Body of pancreas (tissue), 4 donors: Measurements from ENCODE around the gene ZNF407. TPM values are rescaled to one million over a fixed set of nuclear protein-coding genes. Genes with fewer than 3 reads are reported as not detected.

Source experiments
- ATAC-seq: fragments of 150-250 bp; one replicate; pipeline ENCODE4 v1.9.1; 2016
- DNase-seq, 4 donors: peaks; one replicate each; pipeline ENCODE4 v3.0.0-alpha.2; 2019
- H3K27ac ChIP-seq, 4 donors: fragments of 200-600 bp; sonication (generic); 1 replicate in 3 of 4; 2 replicates in 1 of 4; pipeline versions ENCODE4 v1.5.1 to v1.6.1; 2016 to 2019; ENCODE audit warnings: mild to moderate bottlenecking in 1 of 4, mixed read lengths in 1 of 4, moderate library complexity in 1 of 4
- H3K27me3 ChIP-seq, 2 donors: fragments of 200-600 bp; sonication (generic); one replicate each; pipeline ENCODE4 v1.6.0; 2016; ENCODE audit warnings: mild to moderate bottlenecking in 1 of 2
- H3K36me3 ChIP-seq, 2 donors: fragments of 200-600 bp; sonication (generic); replicated peaks in 1 of 2; 2 replicates each; pipeline ENCODE4 v1.5.1; 2016; ENCODE audit warnings: low read depth in 2 of 2; ENCODE audit not compliant: insufficient read depth in 1 of 2
- H3K4me1 ChIP-seq: fragments of 200-600 bp; sonication (generic); one replicate; pipeline ENCODE4 v1.6.0; 2016
- H3K4me3 ChIP-seq, 2 donors: fragments of 200-600 bp; sonication (generic); 1 replicate in 1 of 2; 2 replicates in 1 of 2; pipeline ENCODE4 v1.5.1; 2016 to 2019
- H3K9me3 ChIP-seq, 3 donors: fragments of 200-600 bp; sonication (generic); 1 replicate in 2 of 3; 2 replicates in 1 of 3; pipeline ENCODE4 v1.5.1; 2016
- CTCF ChIP-seq, 7 experiments: fragments of 450-650 bp in 4 of 7; fragments of 200-600 bp in 3 of 7; sonication (generic) in 3 of 7; IDR thresholded peaks; one replicate each; pipeline ENCODE4 v1.5.1; 2016 to 2019; ENCODE audit warnings: antibody characterized with exemption in 7 of 7
- POLR2A ChIP-seq, 3 donors: fragments of 450-650 bp; IDR thresholded peaks; one replicate each; pipeline ENCODE4 v1.6.1; 2016; ENCODE audit warnings: antibody characterized with exemption in 3 of 3, mild to moderate bottlenecking in 2 of 3
- WGBS, 2 donors: methylation state at CpG; one replicate each; pipeline ENCODE4 v1.1.5; 2017; 5-methylcytosine and 5-hydroxymethylcytosine counted together
- intact Hi-C: fragments of 100-400 bp; cut with DNase I; formaldehyde crosslinking; loops from one replicate; pipeline ENCODE4 v1.15.1; 2023
- total RNA-seq, 2 donors: library from RNA; depleted of rRNA; stranded (reverse); fragments of >200 nt; gene quantifications; one replicate each; pipeline ENCODE4 v1.1.0, GENCODE V29; 2016

ZNF407 gene
- total RNA-seq, 2 donors from 2014 or later: 14.3 to 19.1 TPM

- H3K27ac ChIP-seq: no peak overlapping the region
- no peaks in the 10 kb centered on the region for H3K27me3 ChIP-seq
- intact Hi-C loops: no loop called here
- 82 to 84% methylated on average over 1 of the region's 1 CpG for WGBS, 2 donors
- no peak overlapping the region for H3K4me3 ChIP-seq
- ATAC-seq (no peak), DNase-seq (no peak)
- H3K4me1 ChIP-seq: no peaks in the 10 kb centered on the region
- no peaks in the 10 kb centered on the region for H3K9me3 ChIP-seq
- TF ChIP-seq CTCF (IDR thresholded peaks at IDR 0.05): no peak
- no peak for TF ChIP-seq POLR2A (IDR thresholded peaks at IDR 0.05)
- H3K36me3 ChIP-seq: no peaks in the 10 kb centered on the region
Measured at GRCh38 chr18:74732380-74732779, 134.7 kb downstream of the ZNF407 start.

GRCh38 chr18:74733598-74733997, 135.9 kb downstream of the ZNF407 start:
- Histone ChIP-seq H3K36me3 (no peaks in the 10 kb centered on the region), H3K4me1 (no peaks in the 10 kb centered on the region), H3K9me3 (no peaks in the 10 kb centered on the region), H3K27me3 (no peaks in the 10 kb centered on the region), H3K4me3 (no peak overlapping the region), H3K27ac (no peak overlapping the region)
- 87 to 94% methylated on average over 3 of the region's 3 CpGs for WGBS, 2 donors
- TF ChIP-seq POLR2A (IDR thresholded peaks at IDR 0.05) (no peak), CTCF (IDR thresholded peaks at IDR 0.05) (no peak)
- intact Hi-C loops: no loop called here
- DNase-seq (no peak), ATAC-seq (no peak)

- WGBS, 2 donors: 79 to 86% methylated on average over 11 of the region's 11 CpGs
- intact Hi-C loops: no loop called here
- Histone ChIP-seq H3K9me3 (no peaks in the 10 kb centered on the region), H3K4me3 (no peak overlapping the region), H3K27ac (no peak overlapping the region), H3K4me1 (no peaks in the 10 kb centered on the region), H3K36me3 (no peaks in the 10 kb centered on the region), H3K27me3 (no peaks in the 10 kb centered on the region)
- ATAC-seq (no peak), DNase-seq (no peak)
- no peak for TF ChIP-seq CTCF (IDR thresholded peaks at IDR 0.05)
Measured at GRCh38 chr18:74734013-74734444, 136.4 kb downstream of the ZNF407 start.

GRCh38 chr18:74739926-74740325, 142.3 kb downstream of the ZNF407 start:
- ATAC-seq (no peak), DNase-seq (no peak)
- no peaks in the 10 kb centered on the region for H3K4me1 ChIP-seq
- intact Hi-C loops: no loop called here
- WGBS, 2 donors: 73 to 74% methylated on average over 5 of the region's 5 CpGs
- no peak overlapping the region for H3K27ac ChIP-seq
- no peaks in the 10 kb centered on the region for H3K27me3 ChIP-seq
- no peaks in the 10 kb centered on the region for H3K9me3 ChIP-seq
- TF ChIP-seq CTCF (IDR thresholded peaks at IDR 0.05) (no peak), POLR2A (IDR thresholded peaks at IDR 0.05) (no peak)
- no peak overlapping the region for H3K4me3 ChIP-seq
- H3K36me3 ChIP-seq: no peaks in the 10 kb centered on the region

GRCh38 chr18:74742573-74743243, 145.0 kb downstream of the ZNF407 start:
- ATAC-seq (no peak), DNase-seq (no peak)
- WGBS, 2 donors: 87 to 91% methylated on average over 5 of the region's 5 CpGs
- Histone ChIP-seq H3K4me1 (no peaks in the 10 kb centered on the region), H3K27ac (no peak overlapping the region), H3K27me3 (no peaks in the 10 kb centered on the region), H3K4me3 (no peak overlapping the region), H3K36me3 (no peaks in the 10 kb centered on the region), H3K9me3 (no peaks in the 10 kb centered on the region)
- TF ChIP-seq CTCF (IDR thresholded peaks at IDR 0.05): no peak
- no peak for TF ChIP-seq POLR2A (IDR thresholded peaks at IDR 0.05)
- intact Hi-C loops: no loop called here
